NCI-H1694 (cell line): ENCODE results near the gene EXOSC9.
A peak's percentile ranks its signal among the peaks of the same experiment; 100 is the strongest.
"Not testable (repeated sequence)": the region's sequence is repeated elsewhere in the genome, so short reads cannot be mapped to it uniquely, and the experiment has no call there.

ENCODE experiments used
- DNase-seq: peaks from one replicate; lab custom pipeline; 2025; lab: John Stamatoyannopoulos, UW

The EXOSC9 gene, protein sequence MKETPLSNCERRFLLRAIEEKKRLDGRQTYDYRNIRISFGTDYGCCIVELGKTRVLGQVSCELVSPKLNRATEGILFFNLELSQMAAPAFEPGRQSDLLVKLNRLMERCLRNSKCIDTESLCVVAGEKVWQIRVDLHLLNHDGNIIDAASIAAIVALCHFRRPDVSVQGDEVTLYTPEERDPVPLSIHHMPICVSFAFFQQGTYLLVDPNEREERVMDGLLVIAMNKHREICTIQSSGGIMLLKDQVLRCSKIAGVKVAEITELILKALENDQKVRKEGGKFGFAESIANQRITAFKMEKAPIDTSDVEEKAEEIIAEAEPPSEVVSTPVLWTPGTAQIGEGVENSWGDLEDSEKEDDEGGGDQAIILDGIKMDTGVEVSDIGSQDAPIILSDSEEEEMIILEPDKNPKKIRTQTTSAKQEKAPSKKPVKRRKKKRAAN

DNA sequence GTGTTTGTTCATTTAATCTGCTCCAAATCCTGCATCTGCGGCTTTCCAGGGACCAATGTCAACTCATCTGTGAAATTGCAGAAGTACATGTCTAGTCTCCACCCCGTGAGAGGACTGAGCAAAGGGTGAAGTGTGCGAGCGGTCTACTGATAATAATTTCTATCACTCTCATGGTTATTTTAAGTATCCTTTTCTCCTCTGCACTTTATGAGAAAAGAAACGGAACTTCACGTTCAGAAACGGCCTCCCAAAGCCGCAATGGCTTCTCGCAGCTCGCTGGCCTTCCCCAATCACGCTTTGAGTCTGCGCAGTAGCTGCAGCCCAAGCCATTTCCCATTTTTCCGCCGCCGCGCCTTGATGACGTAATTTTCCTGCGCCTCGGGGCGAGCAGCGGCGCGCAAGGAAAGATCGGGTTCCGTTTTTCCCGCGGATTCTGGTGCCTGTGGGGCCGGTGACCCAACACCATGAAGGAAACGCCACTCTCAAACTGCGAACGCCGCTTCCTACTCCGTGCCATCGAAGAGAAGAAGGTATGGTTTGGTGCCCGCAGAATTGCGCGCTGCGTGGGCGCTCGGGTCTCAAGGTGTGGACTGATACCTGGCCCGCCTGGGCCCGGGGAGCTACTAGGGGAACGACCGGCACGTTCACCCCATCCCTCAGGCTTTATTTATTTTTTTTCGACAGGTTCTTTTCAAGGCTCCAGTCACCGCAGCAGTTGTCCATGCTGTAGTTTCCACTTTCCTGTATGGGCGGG is at the start of gene EXOSC9:
TSS of gene EXOSC9 (plus strand) at position 363 of the 754 bp plus-strand sequence. CDS start at position 465, 102 bp downstream.
- peak; percentile 78 for DNase-seq

DNA sequence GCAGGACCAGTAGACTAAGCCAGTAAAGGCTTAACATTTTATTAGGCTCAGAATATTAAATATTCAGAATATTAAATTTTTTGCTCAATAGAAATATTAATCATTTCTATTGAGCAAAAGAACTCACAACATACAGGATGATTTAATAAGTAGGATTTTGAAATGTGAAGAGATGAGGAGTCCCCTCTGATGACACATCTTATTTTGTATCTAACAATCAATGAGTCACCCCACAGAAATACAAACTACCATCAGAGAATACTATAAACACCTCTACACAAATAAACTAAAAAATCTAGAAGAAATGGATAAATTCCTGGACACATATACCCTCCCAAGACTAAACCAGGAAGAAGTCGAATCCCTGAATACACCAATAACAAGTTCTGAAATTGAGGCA is 49.0 kb upstream of the EXOSC9 start:
- not testable (repeated sequence) for DNase-seq

- no peak for DNase-seq
These were observed 42.1 kb upstream of the EXOSC9 start for GRCh38 chr4:121758925-121759568.

DNA sequence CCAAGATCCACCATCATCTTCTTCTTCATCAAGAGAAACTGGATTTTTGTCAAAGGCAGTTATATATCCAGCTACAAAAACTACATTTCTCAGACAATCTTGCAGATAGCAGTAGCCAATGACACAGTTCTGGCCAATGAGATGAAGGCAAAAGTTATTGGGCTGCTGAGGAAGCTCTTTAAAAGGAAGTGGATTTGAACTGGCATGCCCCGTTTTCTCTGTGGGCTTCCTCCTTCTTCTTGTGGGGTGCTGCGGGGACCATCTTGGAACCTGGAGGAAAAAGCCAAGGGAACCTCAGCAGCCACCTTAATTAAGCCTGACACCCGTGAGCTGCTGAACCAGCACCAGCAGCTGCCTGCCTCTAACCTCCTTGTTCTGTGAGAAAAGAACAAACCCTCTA is 40.9 kb upstream of the EXOSC9 start:
- no peak for DNase-seq

GRCh38 chr4:121764303-121764701 is 36.8 kb upstream of the EXOSC9 start:
- no peak for DNase-seq

DNA sequence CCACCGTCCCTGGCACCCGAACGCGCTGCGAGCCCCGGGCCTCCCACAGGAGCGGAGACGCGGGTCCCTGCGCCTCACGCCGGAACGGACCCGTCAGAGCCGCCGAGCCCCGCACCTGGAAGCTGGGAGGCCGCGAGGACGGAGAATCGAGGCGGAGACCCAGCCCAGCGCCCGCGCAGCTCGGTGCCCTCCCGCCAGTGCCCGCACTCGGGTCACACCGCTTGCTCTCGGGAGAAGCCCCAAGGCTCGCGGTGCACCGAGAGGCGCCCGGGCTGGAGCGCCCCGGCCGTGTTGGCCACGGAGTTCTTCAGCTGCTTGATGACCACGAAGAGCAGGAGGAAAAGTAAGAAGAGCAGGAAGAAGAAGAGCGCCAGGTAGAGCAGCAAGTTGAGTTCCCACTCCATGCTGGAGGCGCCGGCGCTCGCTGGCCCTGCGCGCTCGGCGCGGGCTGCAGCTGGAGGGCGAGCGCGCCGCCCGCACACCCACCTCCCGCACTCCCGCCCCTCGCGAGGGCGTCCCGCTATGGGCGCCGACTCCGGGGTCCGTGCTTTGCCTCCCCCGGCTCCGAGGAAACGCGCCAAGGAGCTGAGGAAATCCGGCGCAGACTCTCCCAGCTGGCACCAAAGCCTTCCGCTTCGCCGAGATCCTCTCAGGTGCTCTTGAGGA is 36.3 kb upstream of the EXOSC9 start, which contains the start of gene SMIM43:
TSS of gene SMIM43 (minus strand) at position 463 of the 666 bp plus-strand sequence. CDS start at position 404, 59 bp downstream.
- DNase-seq = no peak

DNA sequence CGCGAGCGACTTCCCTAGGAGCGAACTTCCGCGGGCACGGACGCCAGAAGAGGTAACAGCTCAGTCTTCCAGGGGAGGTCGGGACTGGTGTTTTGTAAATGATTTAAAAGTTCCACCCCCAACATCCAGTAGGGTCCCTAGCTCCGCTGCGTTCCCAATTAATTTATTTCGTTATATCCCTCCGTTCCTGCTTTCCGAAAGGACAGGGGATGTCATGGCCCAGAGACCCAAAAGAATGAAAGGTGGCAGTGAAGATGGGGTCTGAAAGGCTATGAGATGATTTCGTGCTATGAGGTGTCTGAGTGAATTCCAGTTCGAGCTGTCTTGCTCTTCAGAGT is 35.8 kb upstream of the EXOSC9 start:
- DNase-seq = no peak

DNA sequence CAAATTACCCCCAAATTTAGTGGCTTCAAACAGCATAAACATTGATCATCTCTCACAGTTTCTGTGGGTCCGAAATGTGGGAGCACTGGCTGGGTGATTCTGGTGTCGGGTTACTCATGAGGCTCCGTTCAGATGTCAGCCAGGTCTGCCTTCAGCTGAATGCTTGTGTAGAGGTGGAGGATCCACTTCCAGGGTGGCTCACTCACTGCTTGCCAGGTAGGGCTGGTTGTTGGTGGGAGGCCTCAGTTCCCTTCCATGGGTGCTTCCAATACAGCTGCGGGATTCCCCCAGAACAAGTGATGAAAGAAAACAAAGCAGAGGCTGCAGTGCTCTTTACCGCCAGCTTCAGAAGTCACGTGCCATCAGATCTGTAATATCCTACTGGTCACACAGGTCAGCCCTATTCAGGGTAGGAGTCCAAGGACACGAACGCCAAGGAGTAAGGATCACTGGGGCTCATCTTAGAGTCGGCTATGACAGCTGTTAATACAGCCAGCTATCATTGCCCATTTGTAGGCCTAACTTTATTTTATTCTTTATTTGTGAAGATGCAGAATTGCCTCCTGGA is 35.1 kb upstream of the EXOSC9 start:
- DNase-seq = no peak

GRCh38 chr4:121767166-121767565 is 34.0 kb upstream of the EXOSC9 start:
- no peak for DNase-seq

GRCh38 chr4:121769341-121769740 is 31.8 kb upstream of the EXOSC9 start:
- no peak for DNase-seq

DNA sequence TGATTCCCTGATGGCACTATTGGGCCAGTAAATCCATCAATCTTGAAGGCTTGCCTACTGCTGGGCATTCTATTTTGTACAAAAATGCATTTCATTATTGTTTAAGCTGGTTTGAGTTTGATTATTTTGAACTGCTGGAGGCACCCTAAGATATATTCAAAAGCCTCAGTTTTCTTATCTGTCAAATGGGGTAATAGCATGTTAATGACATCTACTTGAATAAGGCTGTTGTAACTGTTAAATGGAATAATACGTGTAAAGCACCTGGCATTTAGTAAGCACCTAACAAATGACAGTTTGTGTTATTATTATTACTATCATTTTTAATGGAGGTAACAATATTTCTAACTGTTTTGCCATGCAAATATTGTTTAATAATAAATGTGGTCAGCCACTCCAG is 29.3 kb upstream of the EXOSC9 start:
- no peak for DNase-seq

GRCh38 chr4:121773883-121774282 is 27.2 kb upstream of the EXOSC9 start:
- no peak for DNase-seq

DNA sequence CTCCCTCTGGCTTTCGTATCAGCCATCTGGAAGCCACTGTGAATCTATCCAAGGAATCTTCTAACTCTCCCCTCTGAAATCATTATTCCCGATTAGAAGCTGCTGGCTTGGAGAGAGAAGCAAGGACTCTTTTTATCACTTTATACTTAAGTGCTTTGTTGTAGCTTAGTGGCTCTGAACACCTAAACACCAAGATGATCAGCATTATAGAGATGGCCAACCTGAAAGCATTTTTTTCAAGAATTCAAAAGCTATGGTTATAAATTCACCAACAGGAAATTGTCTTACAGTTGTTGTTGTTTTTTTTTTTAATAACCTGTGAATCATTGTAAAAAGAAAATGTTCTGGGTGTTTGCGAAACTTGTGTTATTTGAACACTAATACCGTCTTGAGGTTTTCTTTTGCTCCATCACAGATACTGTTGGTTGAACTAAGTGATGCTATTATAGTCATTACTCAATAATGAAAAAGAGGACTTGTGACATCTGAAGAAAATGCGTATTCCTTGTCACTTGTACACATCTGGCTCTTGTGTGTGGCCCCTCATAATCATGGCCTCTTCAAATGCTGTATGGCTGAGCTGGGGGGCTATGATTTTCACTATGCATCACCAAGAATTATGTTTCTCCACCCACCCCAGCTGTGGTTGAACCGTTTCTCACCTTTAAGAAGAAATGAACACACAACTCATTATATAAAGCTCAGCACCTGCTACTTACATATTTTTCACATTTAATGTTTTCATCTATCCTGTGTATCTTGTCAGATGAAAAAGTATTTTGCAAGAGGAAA is 24.3 kb upstream of the EXOSC9 start:
- DNase-seq = no peak

GRCh38 chr4:121777625-121778024 is 23.5 kb upstream of the EXOSC9 start:
- DNase-seq = no peak

DNA sequence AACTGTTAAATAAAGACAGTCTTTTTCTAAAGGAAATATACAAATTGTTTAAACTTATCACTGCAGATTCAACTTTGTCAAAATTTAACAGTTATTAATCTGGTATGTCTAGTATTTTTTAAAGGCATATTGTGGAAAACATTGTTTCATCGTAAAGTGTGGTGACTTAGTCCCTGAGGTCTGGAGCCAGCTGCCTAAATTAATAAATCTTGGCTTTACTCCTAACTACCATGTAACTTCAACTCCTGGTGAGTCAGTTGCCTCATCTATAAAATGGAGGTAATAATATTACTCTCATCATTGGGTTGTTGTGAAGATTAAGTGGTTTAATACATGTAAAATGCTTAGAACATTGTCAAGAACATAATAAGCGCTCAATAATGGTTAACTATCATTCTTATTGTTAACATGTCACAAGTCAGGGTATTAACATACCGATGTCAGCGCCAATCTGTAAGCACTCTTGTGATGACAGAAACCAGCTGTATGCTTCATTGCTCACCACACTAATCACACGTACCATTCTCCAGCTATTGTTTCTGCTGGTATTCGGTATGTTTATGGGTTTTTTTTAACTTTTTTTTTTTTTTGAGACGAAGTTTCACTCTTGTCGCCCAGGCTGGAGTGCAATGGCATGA is 22.0 kb upstream of the EXOSC9 start:
- DNase-seq = no peak

GRCh38 chr4:121783210-121783609 is 17.9 kb upstream of the EXOSC9 start:
- DNase-seq = no peak

GRCh38 chr4:121784401-121784800 is 16.7 kb upstream of the EXOSC9 start:
- no peak for DNase-seq

- DNase-seq = no peak
These were observed 16.1 kb upstream of the EXOSC9 start for GRCh38 chr4:121784975-121785374.

DNA sequence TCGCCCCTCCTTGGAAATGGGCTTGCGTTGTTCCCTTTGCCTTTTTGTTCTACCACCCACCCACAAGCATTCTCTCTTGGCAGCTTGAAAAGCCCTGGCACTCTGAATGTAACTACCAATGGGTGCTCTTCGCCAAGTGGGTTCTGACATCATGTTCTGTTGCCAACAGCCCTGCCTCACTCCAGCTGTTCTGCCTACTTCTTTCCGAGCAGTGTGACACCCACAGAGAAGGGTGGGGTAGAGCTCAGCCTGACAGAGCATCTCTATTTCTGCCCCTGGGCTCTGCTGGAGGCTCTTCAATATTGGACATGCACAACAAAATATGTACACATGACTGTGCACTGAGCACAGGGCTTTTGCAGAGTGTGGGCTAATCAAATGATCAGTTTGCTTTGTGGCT is 15.6 kb upstream of the EXOSC9 start:
- no peak for DNase-seq

- DNase-seq = no peak
These were observed 14.9 kb upstream of the EXOSC9 start for GRCh38 chr4:121786221-121786620.

GRCh38 chr4:121788896-121789295 is 12.2 kb upstream of the EXOSC9 start:
- no peak for DNase-seq
